Karpas-422 (cell line): ENCODE measurements around the gene PRPH. TPM values are rescaled to one million over a fixed set of nuclear protein-coding genes. Genes with fewer than 3 reads are reported as not detected.

Experiments used
- DNase-seq: peaks from one replicate; pipeline ENCODE4 v3.0.0-alpha.2; 2015
- H2AFZ ChIP-seq: fragments of 200-600 bp; sonication (generic); 2 replicates; pipeline ENCODE4 v1.6.1; 2014; ENCODE audit warnings: antibody characterized with exemption, low read length, mixed read lengths
- H3K27ac ChIP-seq: fragments of 200-600 bp; sonication (generic); 2 replicates; pipeline ENCODE4 v1.5.1; 2014; ENCODE audit warnings: mild to moderate bottlenecking, low read length, moderate library complexity
- H3K27me3 ChIP-seq: fragments of 200-600 bp; sonication (generic); 2 replicates; pipeline ENCODE4 v1.6.1; 2014; ENCODE audit warnings: low read length, mixed read lengths
- H3K36me3 ChIP-seq: fragments of 200-600 bp; sonication (generic); 2 replicates; pipeline ENCODE4 v1.6.1; 2014; ENCODE audit warnings: low read length, mixed read lengths; ENCODE audit not compliant: insufficient read depth
- H3K4me1 ChIP-seq: fragments of 200-600 bp; sonication (generic); 2 replicates; pipeline ENCODE4 v1.6.1; 2014; ENCODE audit warnings: mild to moderate bottlenecking, low read length, mixed read lengths
- H3K4me2 ChIP-seq: fragments of 200-600 bp; sonication (generic); 2 replicates; pipeline ENCODE4 v1.6.1; 2014; ENCODE audit warnings: low read length, low read depth, mild to moderate bottlenecking; ENCODE audit not compliant: poor library complexity, severe bottlenecking
- H3K4me3 ChIP-seq: fragments of 200-600 bp; sonication (generic); 2 replicates; pipeline ENCODE4 v1.5.1; 2014; ENCODE audit warnings: mild to moderate bottlenecking, antibody characterized with exemption, low read length, mixed read lengths
- H3K79me2 ChIP-seq: fragments of 200-600 bp; sonication (generic); 2 replicates; pipeline ENCODE4 v1.6.1; 2014; ENCODE audit warnings: mild to moderate bottlenecking, low read length, mixed read lengths
- H3K9ac ChIP-seq: fragments of 200-600 bp; sonication (generic); 2 replicates; pipeline ENCODE4 v1.6.0; 2014; ENCODE audit warnings: low read length
- H3K9me2 ChIP-seq: fragments of 200-600 bp; sonication (generic), shearing (Covaris generic); replicated peaks from 2 replicates; pipeline ENCODE4 v1.6.0; 2014; ENCODE audit warnings: mild to moderate bottlenecking, low read length, moderate library complexity; ENCODE audit not compliant: insufficient read depth
- H3K9me3 ChIP-seq: fragments of 300-700, 200-600 bp; sonication (generic); 2 replicates; pipeline ENCODE4 v1.6.1; 2014; ENCODE audit warnings: low read length, mixed read lengths
- H4K20me1 ChIP-seq: fragments of 200-600 bp; sonication (generic); 2 replicates; pipeline ENCODE4 v1.6.1; 2014; ENCODE audit warnings: mild to moderate bottlenecking, antibody characterized with exemption, low read length, low read depth; ENCODE audit not compliant: insufficient read depth
- total RNA-seq: library from RNA; depleted of rRNA; stranded (reverse); fragments of >200 nt; shearing (Covaris generic); gene quantifications from 2 replicates; pipeline ENCODE4 v1.2.3, GENCODE V29; 2014; ENCODE audit warnings: low replicate concordance

Gene PRPH
- total RNA-seq, 1 experiment from 2014 or later: 0.52 TPM

DNA sequence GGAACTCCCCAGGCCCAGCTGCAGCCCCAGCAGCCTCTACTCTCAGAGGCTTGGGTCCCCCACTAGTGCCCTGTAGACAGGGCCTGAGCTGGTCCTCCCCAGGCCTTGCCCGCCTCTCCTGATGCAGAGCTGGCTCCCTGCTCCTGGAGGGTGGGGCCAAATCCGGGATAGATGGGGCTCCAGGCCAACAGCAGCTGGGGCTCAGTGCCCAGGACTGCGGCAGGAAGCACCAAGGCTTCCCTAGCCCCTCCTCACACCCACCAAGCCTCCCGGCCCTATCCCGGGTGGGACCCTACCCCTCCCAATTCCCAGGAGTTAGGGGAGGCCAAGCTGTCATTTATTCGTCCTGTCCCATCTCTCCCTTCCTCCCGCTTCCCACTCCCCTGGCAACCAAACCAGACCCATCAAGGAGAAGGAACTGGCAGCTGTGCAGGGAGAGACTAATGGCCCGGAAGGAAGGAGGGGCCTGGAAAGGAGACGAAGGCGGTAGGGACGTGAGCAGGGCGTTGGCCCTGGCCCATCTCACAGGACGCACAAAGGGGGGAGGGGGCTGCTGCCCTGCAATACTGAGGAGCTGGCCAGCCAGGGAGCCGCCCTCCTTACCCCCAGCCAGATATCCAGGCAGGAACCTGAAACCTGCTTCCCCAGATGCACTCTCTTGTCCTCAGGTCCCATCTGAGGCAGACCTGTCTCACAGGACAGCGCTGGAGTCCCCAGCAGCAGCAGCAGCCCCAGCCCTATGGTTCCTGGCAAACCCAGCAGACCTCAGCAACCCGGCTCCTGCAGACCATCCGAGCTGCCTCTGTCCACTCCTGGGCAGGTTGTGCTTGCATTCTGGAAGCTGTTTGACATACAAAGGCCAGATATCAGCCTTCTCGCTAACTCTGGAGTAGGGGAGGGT, 1.6 kb upstream of the PRPH start:
- Histone ChIP-seq H2AFZ (no peak overlapping the region), H3K79me2 (no peaks in the 10 kb centered on the region), H3K4me3 (no peak overlapping the region), H3K4me1 (peaks cover 12% of the 10 kb centered on the region), H3K9me2 (no peaks in the 10 kb centered on the region), H3K27me3 (no peaks in the 10 kb centered on the region), H3K4me2 (no peak overlapping the region), H3K36me3 (no peaks in the 10 kb centered on the region), H3K9ac (no peak overlapping the region), H4K20me1 (no peaks in the 10 kb centered on the region), H3K9me3 (no peaks in the 10 kb centered on the region), H3K27ac (no peak overlapping the region)
- DNase-seq: no peak

- H3K4me3 ChIP-seq: no peak overlapping the region
- no peak overlapping the region for H3K4me2 ChIP-seq
- H3K9ac ChIP-seq: no peak overlapping the region
- no peaks in the 10 kb centered on the region for H3K27me3 ChIP-seq
- H3K4me1 ChIP-seq: peaks cover 12% of the 10 kb centered on the region
- H2AFZ ChIP-seq: no peak overlapping the region
- no peaks in the 10 kb centered on the region for H3K9me2 ChIP-seq
- no peak for DNase-seq
- H3K9me3 ChIP-seq: no peaks in the 10 kb centered on the region
- no peaks in the 10 kb centered on the region for H4K20me1 ChIP-seq
- H3K36me3 ChIP-seq: no peaks in the 10 kb centered on the region
- no peaks in the 10 kb centered on the region for H3K79me2 ChIP-seq
- no peak overlapping the region for H3K27ac ChIP-seq
Measured at GRCh38 chr12:49294086-49294803, 702 bp upstream of the PRPH start.

DNA sequence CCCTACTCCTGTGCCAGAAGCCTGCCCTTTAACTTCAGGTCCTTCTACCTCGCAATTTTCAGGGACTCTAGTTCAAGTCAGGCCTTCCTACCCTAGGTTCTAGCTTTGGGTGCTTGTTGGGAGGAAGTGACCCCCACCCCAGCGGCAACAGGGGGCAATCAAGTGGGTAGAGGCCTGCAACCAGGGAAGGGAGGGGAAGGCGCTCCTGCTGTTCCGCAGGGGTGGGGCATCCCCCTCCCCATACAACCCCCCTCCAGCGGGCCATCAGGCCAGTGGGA, 204 bp upstream of the PRPH start:
- no peak overlapping the region for H3K4me2 ChIP-seq
- no peaks in the 10 kb centered on the region for H4K20me1 ChIP-seq
- H3K79me2 ChIP-seq: no peaks in the 10 kb centered on the region
- DNase-seq: no peak
- H3K4me3 ChIP-seq: no peak overlapping the region
- H3K27ac ChIP-seq: no peak overlapping the region
- H3K4me1 ChIP-seq: peaks cover 12% of the 10 kb centered on the region
- no peaks in the 10 kb centered on the region for H3K36me3 ChIP-seq
- H3K9ac ChIP-seq: no peak overlapping the region
- H2AFZ ChIP-seq: no peak overlapping the region
- H3K9me3 ChIP-seq: no peaks in the 10 kb centered on the region
- H3K9me2 ChIP-seq: no peaks in the 10 kb centered on the region
- no peaks in the 10 kb centered on the region for H3K27me3 ChIP-seq

DNA sequence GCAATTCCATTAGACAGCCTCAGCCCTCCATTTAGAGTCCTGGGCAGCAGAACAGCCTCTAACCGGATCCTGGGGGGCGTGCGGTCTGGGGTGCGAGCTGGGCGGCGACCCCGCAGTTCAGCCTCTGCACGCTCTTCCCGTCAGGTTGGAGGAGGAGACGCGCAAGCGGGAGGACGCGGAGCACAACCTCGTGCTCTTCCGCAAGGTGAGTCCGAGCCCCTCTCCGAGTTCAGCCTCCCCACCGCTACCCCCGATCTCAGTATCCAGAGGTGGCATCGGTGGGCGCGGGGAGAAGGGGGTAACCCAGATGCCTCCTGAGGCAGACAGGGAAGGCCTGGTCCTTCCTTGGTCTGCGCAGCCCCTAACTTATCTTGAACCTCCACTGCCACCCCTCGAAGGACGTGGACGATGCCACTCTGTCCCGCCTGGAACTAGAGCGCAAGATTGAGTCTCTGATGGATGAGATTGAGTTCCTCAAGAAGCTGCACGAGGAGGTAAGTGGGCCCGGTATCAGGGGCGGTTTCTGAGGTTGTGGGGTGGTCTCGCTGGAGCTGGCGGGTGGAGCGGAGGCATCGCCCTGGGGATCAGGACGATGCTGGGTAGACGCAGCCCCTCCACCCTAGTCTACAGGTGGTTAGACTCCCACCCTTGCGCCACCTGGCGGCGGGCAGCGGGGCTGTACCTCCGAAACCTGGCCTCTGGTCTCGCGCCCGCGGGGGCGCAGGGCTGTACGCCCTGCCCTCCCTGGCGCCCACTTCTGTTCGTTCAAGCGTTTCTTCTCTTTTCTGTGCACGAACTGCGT, 1.3 kb downstream of the PRPH start:
- Histone ChIP-seq H3K9ac (no peak overlapping the region), H3K4me2 (peak overlapping the region; percentile 51), H3K9me3 (no peaks in the 10 kb centered on the region), H3K4me3 (peak overlapping the region; percentile 42; the same call in 1 of the 2 replicates), H2AFZ (no peak overlapping the region), H3K27ac (no peak overlapping the region), H3K4me1 (peaks cover 12% of the 10 kb centered on the region), H3K27me3 (no peaks in the 10 kb centered on the region), H3K79me2 (no peaks in the 10 kb centered on the region), H3K36me3 (no peaks in the 10 kb centered on the region), H4K20me1 (no peaks in the 10 kb centered on the region), H3K9me2 (no peaks in the 10 kb centered on the region)
- DNase-seq: peak; percentile 85

GRCh38 chr12:49296836-49297694, 2.1 kb downstream of the PRPH start:
- Histone ChIP-seq H3K4me2 (peak overlapping the region; percentile 51), H3K27me3 (no peaks in the 10 kb centered on the region), H3K9me2 (no peaks in the 10 kb centered on the region), H3K9ac (no peak overlapping the region), H3K79me2 (no peaks in the 10 kb centered on the region), H3K9me3 (no peaks in the 10 kb centered on the region), H3K27ac (no peak overlapping the region), H2AFZ (no peak overlapping the region), H3K4me1 (peaks cover 16% of the 10 kb centered on the region), H3K36me3 (no peaks in the 10 kb centered on the region), H3K4me3 (peak overlapping the region; percentile 42; the same call in 1 of the 2 replicates), H4K20me1 (no peaks in the 10 kb centered on the region)
- DNase-seq: peak; percentile 81

DNA sequence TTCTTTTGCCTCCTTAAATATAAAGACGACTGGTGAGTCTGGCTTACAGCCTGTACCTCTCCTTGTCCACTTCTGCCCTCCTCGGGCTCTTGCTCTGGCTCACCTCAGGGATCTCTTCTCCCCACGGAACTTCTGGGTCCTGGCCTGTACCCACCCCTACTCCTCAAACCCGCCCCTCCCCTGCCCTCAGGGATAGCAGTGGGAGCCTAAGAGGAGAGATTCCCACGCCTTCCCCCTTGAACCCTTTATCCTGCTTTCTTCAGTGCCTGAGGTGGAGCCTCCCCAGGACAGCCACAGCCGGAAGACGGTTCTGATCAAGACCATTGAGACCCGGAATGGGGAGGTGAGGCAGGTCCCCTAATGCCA, 2.7 kb downstream of the PRPH start:
- Histone ChIP-seq H3K9me3 (no peaks in the 10 kb centered on the region), H4K20me1 (no peaks in the 10 kb centered on the region), H3K27me3 (no peaks in the 10 kb centered on the region), H3K4me2 (peak overlapping the region; percentile 51), H3K79me2 (no peaks in the 10 kb centered on the region), H3K4me1 (peaks cover 16% of the 10 kb centered on the region), H3K4me3 (peak overlapping the region; percentile 31; the same call in 1 of the 2 replicates), H3K9ac (no peak overlapping the region), H3K27ac (no peak overlapping the region), H3K9me2 (no peaks in the 10 kb centered on the region), H3K36me3 (no peaks in the 10 kb centered on the region), H2AFZ (no peak overlapping the region)
- no peak for DNase-seq

- Histone ChIP-seq H3K9me3 (no peaks in the 10 kb centered on the region), H3K27me3 (no peaks in the 10 kb centered on the region), H3K9me2 (no peaks in the 10 kb centered on the region), H2AFZ (no peak overlapping the region), H3K36me3 (no peaks in the 10 kb centered on the region), H3K4me1 (peaks cover 16% of the 10 kb centered on the region), H3K27ac (no peak overlapping the region), H3K9ac (no peak overlapping the region), H3K4me2 (peak overlapping the region; percentile 51), H3K4me3 (no peak overlapping the region), H3K79me2 (no peaks in the 10 kb centered on the region), H4K20me1 (no peaks in the 10 kb centered on the region)
- no peak for DNase-seq
Measured at GRCh38 chr12:49298160-49298559, 3.2 kb downstream of the PRPH start.
